ENCODE data around the gene ADAM33. TPM values are rescaled to one million over a fixed set of nuclear protein-coding genes. Genes with fewer than 3 reads are reported as not detected.

ADAM33 gene
- total and polyA plus RNA-seq, 2 of the 8 experiments (the other 6 are each of a cell fraction or from before 2014, with no cell fraction given), result 4.2 to 6.0 TPM

DNA sequence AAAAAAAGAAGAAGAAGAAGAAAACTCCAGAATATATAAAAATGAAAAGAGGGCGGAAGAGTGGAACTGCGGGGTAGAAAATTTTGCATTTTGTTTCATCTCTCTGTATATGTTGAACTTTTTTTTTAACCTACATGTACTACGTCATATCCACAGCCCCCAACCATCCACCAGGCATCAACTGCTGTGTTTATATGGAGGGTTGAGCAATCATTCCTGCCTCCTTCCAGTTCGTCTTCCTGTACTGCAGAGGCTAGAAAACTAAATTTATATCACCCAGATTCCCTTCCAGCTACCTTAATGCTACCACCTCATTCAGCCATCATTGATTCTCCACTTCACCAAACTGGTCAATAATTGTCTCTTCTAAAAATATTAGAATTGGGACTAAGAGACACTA, 40.1 kb upstream of the ADAM33 start (continued):
- TF ChIP-seq, protein P1, sequence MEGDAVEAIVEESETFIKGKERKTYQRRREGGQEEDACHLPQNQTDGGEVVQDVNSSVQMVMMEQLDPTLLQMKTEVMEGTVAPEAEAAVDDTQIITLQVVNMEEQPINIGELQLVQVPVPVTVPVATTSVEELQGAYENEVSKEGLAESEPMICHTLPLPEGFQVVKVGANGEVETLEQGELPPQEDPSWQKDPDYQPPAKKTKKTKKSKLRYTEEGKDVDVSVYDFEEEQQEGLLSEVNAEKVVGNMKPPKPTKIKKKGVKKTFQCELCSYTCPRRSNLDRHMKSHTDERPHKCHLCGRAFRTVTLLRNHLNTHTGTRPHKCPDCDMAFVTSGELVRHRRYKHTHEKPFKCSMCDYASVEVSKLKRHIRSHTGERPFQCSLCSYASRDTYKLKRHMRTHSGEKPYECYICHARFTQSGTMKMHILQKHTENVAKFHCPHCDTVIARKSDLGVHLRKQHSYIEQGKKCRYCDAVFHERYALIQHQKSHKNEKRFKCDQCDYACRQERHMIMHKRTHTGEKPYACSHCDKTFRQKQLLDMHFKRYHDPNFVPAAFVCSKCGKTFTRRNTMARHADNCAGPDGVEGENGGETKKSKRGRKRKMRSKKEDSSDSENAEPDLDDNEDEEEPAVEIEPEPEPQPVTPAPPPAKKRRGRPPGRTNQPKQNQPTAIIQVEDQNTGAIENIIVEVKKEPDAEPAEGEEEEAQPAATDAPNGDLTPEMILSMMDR (IDR thresholded peaks at IDR 0.05; ENCODE audit: control extremely low read depth in 1 of 3, insufficient read depth in 1 of 3, low read depth in 1 of 3, low read length in 3 of 3), result no peak

Measured in H1 (cell line).